Stomach (tissue), 4 donors: ENCODE results near the gene KCNK13.

Source experiments
- CTCF ChIP-seq, 7 experiments: fragments of 450-650 bp in 4 of 7; fragments of 200-600 bp in 3 of 7; sonication (generic) in 3 of 7; IDR thresholded peaks; one replicate each; pipeline ENCODE4 v1.5.1; 2016 to 2019; ENCODE audit warnings: antibody characterized with exemption in 7 of 7, control low read depth in 2 of 7, mild to moderate bottlenecking in 1 of 7
- POLR2A ChIP-seq, 4 donors: fragments of 450-650 bp; IDR thresholded peaks; one replicate each; pipeline ENCODE4 v1.6.1; 2016; ENCODE audit warnings: antibody characterized with exemption in 4 of 4, control low read depth in 2 of 4, mild to moderate bottlenecking in 1 of 4, moderate library complexity in 1 of 4

- no peak for TF ChIP-seq POLR2A (IDR thresholded peaks at IDR 0.05)
- no peak for TF ChIP-seq CTCF (IDR thresholded peaks at IDR 0.05)
Observed at GRCh38 chr14:90179809-90180779, 118.3 kb downstream of the KCNK13 start.
